Measurements from ENCODE around the gene MAP2. TPM values are rescaled to one million over a fixed set of nuclear protein-coding genes. Genes with fewer than 3 reads are reported as not detected.

Gene MAP2
- total and polyA plus RNA-seq, 2 experiments from 2014 or later = 2.9 to 4.4 TPM

- H3K9me3 Mint-ChIP-seq = no peaks in the 10 kb centered on the region
Measured at GRCh38 chr2:209577376-209578357, 153.8 kb downstream of the MAP2 start.

More at GRCh38 chr2:209577376-209578357, 153.8 kb downstream of the MAP2 start:
- H2AFZ ChIP-seq = no peak overlapping the region
- H3K4me2 ChIP-seq = no peak overlapping the region
- Mint-ChIP-seq H3K27me3 (ENCODE audit: insufficient read depth, low read depth, poor library complexity) (peaks cover 2% of the 10 kb centered on the region), H3K4me3 (no peak overlapping the region), H3K36me3 (ENCODE audit: low read depth) (no peaks in the 10 kb centered on the region), H3K4me1 (peaks cover 23% of the 10 kb centered on the region), H3K27ac (no peak overlapping the region)
- no peaks in the 10 kb centered on the region for H3K79me2 ChIP-seq (replicated peaks; ENCODE audit: insufficient read depth)
- H3K27ac ChIP-seq (ENCODE audit: low read depth) = no peak overlapping the region
- H3K4me3 ChIP-seq = no peak overlapping the region
- H3F3A ChIP-seq (replicated peaks; ENCODE audit: low read depth) = no peaks in the 10 kb centered on the region
- TF ChIP-seq, protein P1, sequence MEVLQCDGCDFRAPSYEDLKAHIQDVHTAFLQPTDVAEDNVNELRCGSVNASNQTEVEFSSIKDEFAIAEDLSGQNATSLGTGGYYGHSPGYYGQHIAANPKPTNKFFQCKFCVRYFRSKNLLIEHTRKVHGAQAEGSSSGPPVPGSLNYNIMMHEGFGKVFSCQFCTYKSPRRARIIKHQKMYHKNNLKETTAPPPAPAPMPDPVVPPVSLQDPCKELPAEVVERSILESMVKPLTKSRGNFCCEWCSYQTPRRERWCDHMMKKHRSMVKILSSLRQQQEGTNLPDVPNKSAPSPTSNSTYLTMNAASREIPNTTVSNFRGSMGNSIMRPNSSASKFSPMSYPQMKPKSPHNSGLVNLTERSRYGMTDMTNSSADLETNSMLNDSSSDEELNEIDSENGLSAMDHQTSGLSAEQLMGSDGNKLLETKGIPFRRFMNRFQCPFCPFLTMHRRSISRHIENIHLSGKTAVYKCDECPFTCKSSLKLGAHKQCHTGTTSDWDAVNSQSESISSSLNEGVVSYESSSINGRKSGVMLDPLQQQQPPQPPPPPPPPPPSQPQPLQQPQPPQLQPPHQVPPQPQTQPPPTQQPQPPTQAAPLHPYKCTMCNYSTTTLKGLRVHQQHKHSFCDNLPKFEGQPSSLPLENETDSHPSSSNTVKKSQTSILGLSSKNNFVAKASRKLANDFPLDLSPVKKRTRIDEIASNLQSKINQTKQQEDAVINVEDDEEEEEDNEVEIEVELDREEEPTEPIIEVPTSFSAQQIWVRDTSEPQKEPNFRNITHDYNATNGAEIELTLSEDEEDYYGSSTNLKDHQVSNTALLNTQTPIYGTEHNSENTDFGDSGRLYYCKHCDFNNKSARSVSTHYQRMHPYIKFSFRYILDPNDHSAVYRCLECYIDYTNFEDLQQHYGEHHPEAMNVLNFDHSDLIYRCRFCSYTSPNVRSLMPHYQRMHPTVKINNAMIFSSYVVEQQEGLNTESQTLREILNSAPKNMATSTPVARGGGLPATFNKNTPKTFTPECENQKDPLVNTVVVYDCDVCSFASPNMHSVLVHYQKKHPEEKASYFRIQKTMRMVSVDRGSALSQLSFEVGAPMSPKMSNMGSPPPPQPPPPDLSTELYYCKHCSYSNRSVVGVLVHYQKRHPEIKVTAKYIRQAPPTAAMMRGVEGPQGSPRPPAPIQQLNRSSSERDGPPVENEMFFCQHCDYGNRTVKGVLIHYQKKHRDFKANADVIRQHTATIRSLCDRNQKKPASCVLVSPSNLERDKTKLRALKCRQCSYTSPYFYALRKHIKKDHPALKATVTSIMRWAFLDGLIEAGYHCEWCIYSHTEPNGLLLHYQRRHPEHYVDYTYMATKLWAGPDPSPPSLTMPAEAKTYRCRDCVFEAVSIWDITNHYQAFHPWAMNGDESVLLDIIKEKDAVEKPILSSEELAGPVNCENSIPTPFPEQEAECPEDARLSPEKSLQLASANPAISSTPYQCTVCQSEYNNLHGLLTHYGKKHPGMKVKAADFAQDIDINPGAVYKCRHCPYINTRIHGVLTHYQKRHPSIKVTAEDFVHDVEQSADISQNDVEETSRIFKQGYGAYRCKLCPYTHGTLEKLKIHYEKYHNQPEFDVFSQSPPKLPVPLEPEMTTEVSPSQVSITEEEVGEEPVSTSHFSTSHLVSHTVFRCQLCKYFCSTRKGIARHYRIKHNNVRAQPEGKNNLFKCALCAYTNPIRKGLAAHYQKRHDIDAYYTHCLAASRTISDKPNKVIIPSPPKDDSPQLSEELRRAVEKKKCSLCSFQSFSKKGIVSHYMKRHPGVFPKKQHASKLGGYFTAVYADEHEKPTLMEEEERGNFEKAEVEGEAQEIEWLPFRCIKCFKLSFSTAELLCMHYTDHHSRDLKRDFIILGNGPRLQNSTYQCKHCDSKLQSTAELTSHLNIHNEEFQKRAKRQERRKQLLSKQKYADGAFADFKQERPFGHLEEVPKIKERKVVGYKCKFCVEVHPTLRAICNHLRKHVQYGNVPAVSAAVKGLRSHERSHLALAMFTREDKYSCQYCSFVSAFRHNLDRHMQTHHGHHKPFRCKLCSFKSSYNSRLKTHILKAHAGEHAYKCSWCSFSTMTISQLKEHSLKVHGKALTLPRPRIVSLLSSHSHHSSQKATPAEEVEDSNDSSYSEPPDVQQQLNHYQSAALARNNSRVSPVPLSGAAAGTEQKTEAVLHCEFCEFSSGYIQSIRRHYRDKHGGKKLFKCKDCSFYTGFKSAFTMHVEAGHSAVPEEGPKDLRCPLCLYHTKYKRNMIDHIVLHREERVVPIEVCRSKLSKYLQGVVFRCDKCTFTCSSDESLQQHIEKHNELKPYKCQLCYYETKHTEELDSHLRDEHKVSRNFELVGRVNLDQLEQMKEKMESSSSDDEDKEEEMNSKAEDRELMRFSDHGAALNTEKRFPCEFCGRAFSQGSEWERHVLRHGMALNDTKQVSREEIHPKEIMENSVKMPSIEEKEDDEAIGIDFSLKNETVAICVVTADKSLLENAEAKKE (CRISPR knock-in tag; IDR thresholded peaks at IDR 0.05) = 0 out of 2 replicates have a peak, but pooled peaks have one; percentile 31
- TF ChIP-seq, protein P2, sequence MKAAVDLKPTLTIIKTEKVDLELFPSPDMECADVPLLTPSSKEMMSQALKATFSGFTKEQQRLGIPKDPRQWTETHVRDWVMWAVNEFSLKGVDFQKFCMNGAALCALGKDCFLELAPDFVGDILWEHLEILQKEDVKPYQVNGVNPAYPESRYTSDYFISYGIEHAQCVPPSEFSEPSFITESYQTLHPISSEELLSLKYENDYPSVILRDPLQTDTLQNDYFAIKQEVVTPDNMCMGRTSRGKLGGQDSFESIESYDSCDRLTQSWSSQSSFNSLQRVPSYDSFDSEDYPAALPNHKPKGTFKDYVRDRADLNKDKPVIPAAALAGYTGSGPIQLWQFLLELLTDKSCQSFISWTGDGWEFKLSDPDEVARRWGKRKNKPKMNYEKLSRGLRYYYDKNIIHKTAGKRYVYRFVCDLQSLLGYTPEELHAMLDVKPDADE (IDR thresholded peaks at IDR 0.05) = no peak
- peak in 1 of 2 experiments; percentile 66; a peak in 3 of 4 replicates for TF ChIP-seq CTCF (conservative IDR thresholded peaks at IDR 0.05; ENCODE audit: low read depth in 2 of 2)
- H4K20me1 ChIP-seq (replicated peaks; ENCODE audit: insufficient read depth) = no peaks in the 10 kb centered on the region
- DNase-seq (ENCODE audit: low spot score) (peak; percentile 29), ATAC-seq (peak; percentile 53)
- H3K27me3 ChIP-seq (ENCODE audit: insufficient read depth) = no peaks in the 10 kb centered on the region
- no peaks in the 10 kb centered on the region for H3K9me2 ChIP-seq (ENCODE audit: insufficient read depth)
- H3K4me1 ChIP-seq (ENCODE audit: insufficient read depth) = peaks cover 16% of the 10 kb centered on the region; the same call in 1 of the 2 replicates
- no peaks in the 10 kb centered on the region for H3K36me3 ChIP-seq (ENCODE audit: insufficient read depth)

Data from GM23338 (cell line).